Mesodermal cell (in vitro differentiated cells): ENCODE data around the gene ABCC1.
"Not testable (repeated sequence)": the region's sequence is repeated elsewhere in the genome, so short reads cannot be mapped to it uniquely, and the experiment has no call there.

ENCODE experiments used
- H3K27ac ChIP-seq: 2 replicates; pipeline ENCODE4 v1.7.0; 2013; ENCODE audit warnings: mild to moderate bottlenecking, low read depth, low read length, moderate library complexity; ENCODE audit not compliant: severe bottlenecking
- H3K36me3 ChIP-seq: 2 replicates; pipeline ENCODE4 v1.7.1; 2013; ENCODE audit warnings: mild to moderate bottlenecking, low read length, moderate library complexity; ENCODE audit not compliant: control insufficient read depth, insufficient read depth
- H3K4me1 ChIP-seq: one replicate; pipeline ENCODE4 v1.7.1; 2013; ENCODE audit warnings: mild to moderate bottlenecking, low read length; ENCODE audit not compliant: insufficient read depth, control insufficient read depth, poor library complexity, severe bottlenecking
- H3K4me3 ChIP-seq: 2 replicates; pipeline ENCODE4 v1.7.0; 2013; ENCODE audit warnings: low read length, control low read depth, mild to moderate bottlenecking; ENCODE audit not compliant: insufficient read depth, poor library complexity, severe bottlenecking; ENCODE audit errors: extremely low read depth
- H3K9me3 ChIP-seq: 2 replicates; pipeline ENCODE4 v1.7.1; 2013; ENCODE audit warnings: mild to moderate bottlenecking, low read length, moderate library complexity; ENCODE audit not compliant: control insufficient read depth
- WGBS, 2 experiments: methylation state at CpG; one replicate each; pipeline ENCODE4 v1.1.5; 2013; ENCODE audit warnings: missing lambda C conversion rate in 2 of 2; ENCODE audit not compliant: insufficient coverage in 2 of 2; 5-methylcytosine and 5-hydroxymethylcytosine counted together

The ABCC1 gene

GRCh38 chr16:16159662-16160061 is 210.2 kb downstream of the ABCC1 start:
- 77 to 90% methylated on average over 3 of the region's 3 CpGs for WGBS, 2 experiments
- Histone ChIP-seq H3K36me3 (no peaks in the 10 kb centered on the region), H3K9me3 (peaks cover 33% of the 10 kb centered on the region), H3K4me3 (no peak overlapping the region), H3K27ac (no peak overlapping the region), H3K4me1 (no peaks in the 10 kb centered on the region)

GRCh38 chr16:16161319-16161718 is 211.9 kb downstream of the ABCC1 start:
- Histone ChIP-seq H3K4me3 (no peak overlapping the region), H3K4me1 (no peaks in the 10 kb centered on the region), H3K9me3 (peaks cover 33% of the 10 kb centered on the region), H3K27ac (no peak overlapping the region), H3K36me3 (no peaks in the 10 kb centered on the region)
- 73 to 86% methylated on average over 4 of the region's 5 CpGs for WGBS, 2 experiments

DNA sequence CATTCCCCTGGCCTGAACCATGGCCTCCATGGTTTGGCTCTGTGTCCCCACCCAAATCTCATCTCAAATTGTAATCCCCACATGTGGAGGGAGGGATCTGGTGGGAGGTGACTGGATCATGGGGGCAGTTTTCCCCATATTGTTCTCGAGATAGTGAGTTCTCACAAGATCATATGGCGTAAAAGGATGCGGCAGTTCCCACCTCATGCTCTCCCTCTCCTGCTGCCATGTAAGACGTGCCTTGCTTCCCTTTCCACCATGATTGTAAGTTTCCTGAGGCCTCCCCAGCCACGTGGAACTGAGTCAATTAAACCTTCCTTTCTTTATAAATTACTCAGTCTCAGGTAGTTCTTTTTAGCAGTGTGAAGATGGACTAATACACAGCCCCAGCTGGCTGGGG is 212.4 kb downstream of the ABCC1 start:
- H3K4me1 ChIP-seq, H3K36me3 ChIP-seq, H3K4me3 ChIP-seq, H3K27ac ChIP-seq: not testable (repeated sequence)
- 60 to 73% methylated on average over 1 to 5 of the region's 5 CpGs for WGBS, 2 experiments
- H3K9me3 ChIP-seq, result peaks cover 33% of the 10 kb centered on the region

DNA sequence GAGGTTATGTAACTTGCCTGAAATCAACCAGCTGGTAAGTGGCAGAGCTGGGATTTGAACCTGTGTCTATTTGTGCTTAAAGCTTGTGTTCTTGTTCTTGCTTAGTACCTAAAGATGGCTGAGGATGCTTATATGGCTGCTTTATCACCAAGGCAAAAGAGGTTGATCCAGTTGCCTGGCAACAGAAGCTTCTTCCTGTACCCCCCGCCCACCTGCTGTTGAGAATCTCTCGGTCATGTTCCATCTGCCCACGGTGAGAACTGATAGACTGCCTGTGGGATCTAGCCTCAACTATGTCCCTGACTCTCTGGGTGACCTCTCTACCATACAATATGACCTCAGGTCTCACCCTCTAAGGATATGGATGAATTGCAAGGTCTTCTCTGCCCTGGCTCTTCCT is 213.2 kb downstream of the ABCC1 start:
- WGBS, 2 experiments, result 73 to 77% methylated on average over 3 of the region's 3 CpGs
- no peak overlapping the region for H3K27ac ChIP-seq
- H3K4me1 ChIP-seq, result no peaks in the 10 kb centered on the region
- peaks cover 30% of the 10 kb centered on the region for H3K9me3 ChIP-seq
- H3K36me3 ChIP-seq, result no peaks in the 10 kb centered on the region
- no peak overlapping the region for H3K4me3 ChIP-seq

GRCh38 chr16:16163109-16163508 is 213.7 kb downstream of the ABCC1 start:
- no peak overlapping the region for H3K4me3 ChIP-seq
- no peaks in the 10 kb centered on the region for H3K4me1 ChIP-seq
- no peak overlapping the region for H3K27ac ChIP-seq
- H3K9me3 ChIP-seq, result peaks cover 25% of the 10 kb centered on the region
- no peaks in the 10 kb centered on the region for H3K36me3 ChIP-seq
- 79 to 90% methylated on average over 3 to 4 of the region's 4 CpGs for WGBS, 2 experiments

GRCh38 chr16:16163571-16163970 is 214.2 kb downstream of the ABCC1 start:
- Histone ChIP-seq H3K27ac (no peak overlapping the region), H3K4me1 (no peaks in the 10 kb centered on the region), H3K9me3 (peaks cover 20% of the 10 kb centered on the region), H3K36me3 (no peaks in the 10 kb centered on the region), H3K4me3 (no peak overlapping the region)
- 89 to 92% methylated on average over 5 of the region's 5 CpGs for WGBS, 2 experiments

DNA sequence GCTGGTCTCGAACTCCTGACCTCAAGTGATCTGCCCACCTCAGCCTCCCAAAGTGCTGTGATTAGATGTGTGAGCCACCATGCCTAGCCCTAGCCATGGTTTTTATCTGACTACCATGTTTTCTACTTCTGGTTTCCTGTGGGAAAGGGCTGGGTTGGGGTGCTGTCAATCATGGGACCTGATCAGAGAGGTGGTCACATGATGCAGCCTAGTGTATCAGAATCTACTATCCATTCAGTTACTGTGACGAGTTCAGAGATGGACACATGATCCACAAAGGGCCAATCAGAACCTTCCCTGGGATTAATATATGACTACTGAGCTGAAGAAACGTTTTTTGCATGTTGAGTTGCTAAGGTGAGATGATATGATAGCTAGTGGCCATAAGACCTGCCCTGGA is 214.8 kb downstream of the ABCC1 start:
- Histone ChIP-seq H3K9me3 (peaks cover 13% of the 10 kb centered on the region), H3K4me3 (no peak overlapping the region), H3K4me1 (no peaks in the 10 kb centered on the region), H3K36me3 (no peaks in the 10 kb centered on the region), H3K27ac (no peak overlapping the region)
- 87 to 100% methylated on average over 2 to 3 of the region's 3 CpGs for WGBS, 2 experiments

GRCh38 chr16:16166085-16166484 is 216.7 kb downstream of the ABCC1 start:
- Histone ChIP-seq H3K9me3 (peaks cover 3% of the 10 kb centered on the region), H3K27ac (no peak overlapping the region), H3K36me3 (no peaks in the 10 kb centered on the region), H3K4me3 (no peak overlapping the region), H3K4me1 (no peaks in the 10 kb centered on the region)
- WGBS, 2 experiments, result 78 to 79% methylated on average over 6 to 7 of the region's 7 CpGs

GRCh38 chr16:16166949-16167348 is 217.5 kb downstream of the ABCC1 start:
- H3K9me3 ChIP-seq, result no peaks in the 10 kb centered on the region
- no peaks in the 10 kb centered on the region for H3K36me3 ChIP-seq
- WGBS, 2 experiments, result 45 to 89% methylated on average over 1 to 2 of the region's 2 CpGs
- H3K4me3 ChIP-seq, result no peak overlapping the region
- H3K4me1 ChIP-seq, result no peaks in the 10 kb centered on the region
- H3K27ac ChIP-seq, result no peak overlapping the region

- no peaks in the 10 kb centered on the region for H3K9me3 ChIP-seq
- no peaks in the 10 kb centered on the region for H3K4me1 ChIP-seq
- no peak overlapping the region for H3K4me3 ChIP-seq
- WGBS, 2 experiments, result 86 to 93% methylated on average over 8 to 9 of the region's 11 CpGs
- no peaks in the 10 kb centered on the region for H3K36me3 ChIP-seq
- no peak overlapping the region for H3K27ac ChIP-seq
Observed at GRCh38 chr16:16167927-16168326, 218.5 kb downstream of the ABCC1 start.

DNA sequence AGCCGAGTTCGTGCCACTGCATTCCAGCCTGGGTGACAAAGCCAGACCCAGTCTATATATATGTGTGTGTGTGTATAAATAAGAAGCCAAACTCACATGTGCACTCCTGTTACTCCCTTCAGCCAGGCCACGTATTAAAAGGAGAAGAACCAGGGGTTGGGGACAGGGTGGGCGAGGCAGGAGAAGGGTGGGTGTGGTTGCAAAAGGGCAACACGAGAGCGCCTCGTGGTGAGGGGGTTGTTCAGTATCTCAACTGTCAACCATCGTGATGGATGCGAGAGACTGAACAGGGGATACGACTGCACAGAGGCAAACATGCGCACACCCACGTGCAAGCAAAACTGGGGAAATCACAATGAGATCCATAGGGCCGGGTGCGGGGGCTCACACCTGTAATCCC is 219.0 kb downstream of the ABCC1 start:
- H3K27ac ChIP-seq, result no peak overlapping the region
- H3K9me3 ChIP-seq, result no peaks in the 10 kb centered on the region
- no peaks in the 10 kb centered on the region for H3K4me1 ChIP-seq
- no peak overlapping the region for H3K4me3 ChIP-seq
- WGBS, 2 experiments, result 90 to 93% methylated on average over 14 of the region's 14 CpGs
- no peaks in the 10 kb centered on the region for H3K36me3 ChIP-seq
